H1 (cell line): ENCODE results near the gene C20orf144. TPM values are rescaled to one million over a fixed set of nuclear protein-coding genes. Genes with fewer than 3 reads are reported as not detected.

Experiments
- CTCF ChIA-PET: fragments of 300-600 bp; sonication (Branson Sonifier 250); formaldehyde crosslinking; loops from one replicate; lab custom pipeline; 2021; ENCODE audit not compliant: partially characterized antibody; lab: Charles Lee
- POLR2A ChIA-PET: fragments of 300-600 bp; sonication (Branson Sonifier 250); formaldehyde crosslinking; loops from one replicate; lab custom pipeline; 2021; ENCODE audit warnings: inconsistent platforms; ENCODE audit not compliant: partially characterized antibody; lab: Charles Lee
- DNase-seq, 2 experiments: peaks; one replicate each; pipeline versions ENCODE4 v3.0.0 to v3.0.0-alpha.2; 2010 to 2022; ENCODE audit warnings: low spot score in 2 of 2, low read depth in 1 of 2, mixed read lengths in 1 of 2
- FAIRE-seq: peaks from 2 replicates; lab custom pipeline; 2011; peaks lifted over from hg19 to GRCh38; lab: Jason Lieb, UNC
- H2AFZ ChIP-seq: 2 replicates; pipeline ENCODE4 v1.8.1; 2012; ENCODE audit warnings: low read length, inconsistent platforms
- H2AK5ac ChIP-seq: 2 replicates; pipeline ENCODE4 v1.6.1; 2013; ENCODE audit warnings: low read depth, low read length
- H2BK120ac ChIP-seq: replicated peaks from 2 replicates; pipeline ENCODE3; 2013; ENCODE audit warnings: low read depth, low read length, inconsistent platforms
- H2BK12ac ChIP-seq: 2 replicates; pipeline ENCODE4 v1.6.1; 2013; ENCODE audit warnings: low read depth, low read length
- H2BK15ac ChIP-seq: 2 replicates; pipeline ENCODE4 v1.6.1; 2013; ENCODE audit warnings: low read length
- H2BK20ac ChIP-seq: 2 replicates; pipeline ENCODE4 v1.6.1; 2013; ENCODE audit warnings: low read length
- H2BK5ac ChIP-seq: 2 replicates; pipeline ENCODE4 v1.6.1; 2013; ENCODE audit warnings: low read depth, low read length
- H3K14ac ChIP-seq: 2 replicates; pipeline ENCODE4 v1.6.1; 2013; ENCODE audit warnings: inconsistent platforms; ENCODE audit not compliant: insufficient read length
- H3K18ac ChIP-seq: 2 replicates; pipeline ENCODE4 v1.6.1; 2013; ENCODE audit warnings: low read length; ENCODE audit errors: extremely low read depth
- H3K23ac ChIP-seq: 2 replicates; pipeline ENCODE4 v1.6.1; 2013; ENCODE audit warnings: inconsistent platforms; ENCODE audit not compliant: insufficient read length
- H3K23me2 ChIP-seq: 2 replicates; pipeline ENCODE4 v1.6.1; 2013; ENCODE audit warnings: low read depth, low read length
- H3K27ac ChIP-seq: 2 replicates; pipeline ENCODE4 v1.6.1; 2011; ENCODE audit warnings: low read depth, low read length, inconsistent platforms
- H3K27me3 ChIP-seq, 4 experiments: replicated peaks in 1 of 4; 1 replicate in 1 of 4; 2 replicates in 3 of 4; pipeline versions ENCODE4 v1.6.1 to v1.8.1; 2011 to 2013; ENCODE audit warnings: low read length in 3 of 4, mild to moderate bottlenecking in 3 of 4, inconsistent platforms in 2 of 4, mixed read lengths in 2 of 4, moderate library complexity in 1 of 4; ENCODE audit not compliant: control insufficient read depth in 3 of 4, insufficient read depth in 3 of 4; ENCODE audit errors: extremely low read depth in 1 of 4
- H3K36me3 ChIP-seq, 4 experiments: 2 replicates each; pipeline versions ENCODE4 v1.6.1 to v1.8.1; 2011 to 2013; ENCODE audit warnings: mild to moderate bottlenecking in 4 of 4, low read length in 3 of 4, moderate library complexity in 2 of 4, control low read depth in 1 of 4, inconsistent platforms in 1 of 4; ENCODE audit not compliant: insufficient read depth in 4 of 4, control insufficient read depth in 2 of 4
- H3K4ac ChIP-seq: replicated peaks from 2 replicates; pipeline ENCODE3; 2013; ENCODE audit warnings: low read length, low read depth, mixed read lengths, inconsistent platforms; ENCODE audit not compliant: insufficient read length
- H3K4me1 ChIP-seq, 4 experiments: replicated peaks in 1 of 4; 1 replicate in 1 of 4; 2 replicates in 3 of 4; pipeline versions ENCODE4 v1.6.1 to v1.8.1; 2011 to 2013; ENCODE audit warnings: low read length in 3 of 4, inconsistent platforms in 2 of 4, mixed read lengths in 1 of 4; ENCODE audit not compliant: insufficient read depth in 4 of 4, control insufficient read depth in 3 of 4
- H3K4me2 ChIP-seq, 2 experiments: 2 replicates each; pipeline versions ENCODE4 v1.6.1 to v1.8.1; 2011 to 2013; ENCODE audit warnings: low read depth in 2 of 2, low read length in 2 of 2, control low read depth in 1 of 2, inconsistent platforms in 1 of 2, mild to moderate bottlenecking in 1 of 2; ENCODE audit not compliant: insufficient read depth in 1 of 2
- H3K4me3 ChIP-seq, 4 experiments: fragments of 200-600, 300-600 bp in 1 of 4; sonication (generic), shearing (Covaris generic), sonication (Bioruptor Twin) in 1 of 4; 2 replicates each; pipeline versions ENCODE4 v1.5.1 to v1.8.1; 2011 to 2016; ENCODE audit warnings: low read length in 4 of 4, low read depth in 3 of 4, control low read depth in 2 of 4, inconsistent platforms in 2 of 4, mild to moderate bottlenecking in 2 of 4, mixed read lengths in 1 of 4, moderate library complexity in 1 of 4; ENCODE audit not compliant: insufficient read depth in 2 of 4; ENCODE audit errors: extremely low read depth in 1 of 4
- H3K56ac ChIP-seq: replicated peaks from 2 replicates; pipeline ENCODE3; 2013; ENCODE audit warnings: low read depth, mild to moderate bottlenecking, mixed read lengths, low read length, inconsistent platforms; ENCODE audit not compliant: insufficient read length
- H3K79me1 ChIP-seq: 2 replicates; pipeline ENCODE4 v1.6.1; 2013; ENCODE audit warnings: low read depth, low read length, control low read depth
- H3K79me2 ChIP-seq, 2 experiments: 2 replicates each; pipeline versions ENCODE4 v1.6.1 to v1.8.1; 2012 to 2013; ENCODE audit warnings: low read length in 2 of 2, mild to moderate bottlenecking in 2 of 2, inconsistent platforms in 1 of 2; ENCODE audit not compliant: insufficient read depth in 2 of 2, control insufficient read depth in 1 of 2
- H3K9ac ChIP-seq, 4 experiments: replicated peaks in 1 of 4; 1 replicate in 1 of 4; 2 replicates in 3 of 4; pipeline versions ENCODE4 v1.6.1 to v1.8.1; 2011 to 2013; ENCODE audit warnings: low read depth in 3 of 4, low read length in 3 of 4, control low read depth in 2 of 4, mild to moderate bottlenecking in 2 of 4, moderate library complexity in 2 of 4, inconsistent platforms in 1 of 4; ENCODE audit errors: extremely low read depth in 1 of 4
- H3K9me3 ChIP-seq, 2 experiments: 2 replicates each; pipeline versions ENCODE4 v1.6.1 to v1.8.1; 2012 to 2013; ENCODE audit warnings: mild to moderate bottlenecking in 2 of 2, moderate library complexity in 2 of 2, control low read depth in 1 of 2, inconsistent platforms in 1 of 2, low read depth in 1 of 2, low read length in 1 of 2, mixed read lengths in 1 of 2; ENCODE audit not compliant: insufficient read depth in 2 of 2
- H4K20me1 ChIP-seq, 2 experiments: replicated peaks in 1 of 2; 2 replicates each; pipeline versions ENCODE3 to v1.8.1; 2011 to 2013; ENCODE audit warnings: inconsistent platforms in 2 of 2, low read length in 2 of 2, mild to moderate bottlenecking in 1 of 2; ENCODE audit not compliant: insufficient read depth in 2 of 2, control insufficient read depth in 1 of 2
- H4K5ac ChIP-seq: 2 replicates; pipeline ENCODE4 v1.6.1; 2013; ENCODE audit warnings: low read length, low read depth, mixed read lengths, inconsistent platforms; ENCODE audit not compliant: insufficient read length
- H4K8ac ChIP-seq: 2 replicates; pipeline ENCODE4 v1.8.0; 2013; ENCODE audit warnings: mild to moderate bottlenecking, moderate library complexity, low read length, inconsistent platforms; ENCODE audit not compliant: insufficient read depth; ENCODE audit errors: extremely low read depth
- H4K91ac ChIP-seq: replicated peaks from 2 replicates; pipeline ENCODE3; 2013; ENCODE audit warnings: low read length, mixed read lengths, inconsistent platforms; ENCODE audit not compliant: insufficient read length
- CBX5 ChIP-seq: fragments of 300-800, 300-1000 bp; sonication (generic); IDR thresholded peaks from 2 replicates; pipeline ENCODE4 v1.7.1; 2016; ENCODE audit warnings: antibody characterized with exemption, low read length, low read depth
- CHD1 ChIP-seq: IDR thresholded peaks from 2 replicates; pipeline ENCODE4 v1.6.1; 2012; ENCODE audit warnings: low read depth, low read length, improper control_type of control experiment
- CTBP2 ChIP-seq: IDR thresholded peaks from 2 replicates; pipeline ENCODE4 v1.7.0; 2011; ENCODE audit warnings: borderline replicate concordance, mild to moderate bottlenecking, moderate library complexity, mixed read lengths, low read length; ENCODE audit not compliant: insufficient read depth, insufficient read length
- POU5F1 ChIP-seq: IDR thresholded peaks from 2 replicates; pipeline ENCODE4 v1.6.1; 2011; ENCODE audit warnings: low read depth, mild to moderate bottlenecking, low read length, moderate library complexity
- RBBP5 ChIP-seq: IDR thresholded peaks from 2 replicates; pipeline ENCODE4 v1.7.1; 2012; ENCODE audit warnings: low read depth, mild to moderate bottlenecking, inconsistent platforms, low read length, moderate library complexity, borderline replicate concordance
- RXRA ChIP-seq: IDR thresholded peaks from 2 replicates; pipeline ENCODE4 v1.6.1; 2011; ENCODE audit warnings: low read depth, mild to moderate bottlenecking, low read length, moderate library complexity; ENCODE audit not compliant: insufficient read depth
- SIRT6 ChIP-seq: IDR thresholded peaks from one replicate; pipeline ENCODE4 v1.7.1; 2012; ENCODE audit warnings: low read length, inconsistent platforms
- SIX5 ChIP-seq: IDR thresholded peaks from 2 replicates; pipeline ENCODE4 v1.6.1; 2011; ENCODE audit warnings: mild to moderate bottlenecking, low read depth, low read length
- SRF ChIP-seq: IDR thresholded peaks from 2 replicates; pipeline ENCODE4 v1.6.1; 2011; ENCODE audit warnings: mild to moderate bottlenecking, low read depth, low read length, moderate library complexity
- TAF7 ChIP-seq: optimal IDR thresholded peaks from 2 replicates; pipeline ENCODE3; 2011; ENCODE audit warnings: low read depth, mild to moderate bottlenecking, inconsistent platforms, low read length, moderate library complexity, borderline replicate concordance
- WGBS, 2 experiments: shearing (Covaris generic) in 1 of 2; methylation state at CpG; one replicate each; pipeline versions ENCODE4 v1.1.6 to v1.1.7; 2013 to 2015; ENCODE audit warnings: low lambda C conversion rate in 2 of 2, mixed read lengths in 2 of 2, inconsistent platforms in 1 of 2, low coverage in 1 of 2, missing lambda C conversion rate in 1 of 2; ENCODE audit not compliant: insufficient replicate concordance in 2 of 2, insufficient coverage in 1 of 2, insufficient read length in 1 of 2; ENCODE audit errors: extremely low coverage in 1 of 2, missing lambda C conversion rate in 1 of 2; 5-methylcytosine and 5-hydroxymethylcytosine counted together
- polyA plus RNA-seq, 7 experiments: library from polyadenylated mRNA; depleted of rRNA in 3 of 7; stranded (reverse) in 5 of 7; unstranded in 2 of 7; fragments of >200 nt in 5 of 7; fragments of 200-250 nt in 2 of 7; gene quantifications; 1 replicate in 5 of 7; 2 replicates in 1 of 7; 4 replicates in 1 of 7; pipeline versions ENCODE4 v1.2.1 to v1.2.3, GENCODE V29; 2011 to 2013; ENCODE audit warnings: missing spikeins in 2 of 7, mixed read lengths in 2 of 7
- total RNA-seq: library from RNA; stranded (reverse); fragmentation: NEBNext Ultra II Directional; extraction: Animal tissue kit (Norgen Biotek cat#: 25700); gene quantifications from 2 replicates; pipeline ENCODE4 v1.2.1, GENCODE V29; 2021
- TF ChIP-seq, protein P1 (sequence below): IDR thresholded peaks from 2 replicates; pipeline ENCODE4 v1.6.1; 2012; ENCODE audit warnings: inconsistent platforms

Gene C20orf144
- total and polyA plus RNA-seq, 2 of the 8 experiments (the other 6 are each of a cell fraction or from before 2014, with no cell fraction given), result 0.21 to 0.24 TPM

DNA sequence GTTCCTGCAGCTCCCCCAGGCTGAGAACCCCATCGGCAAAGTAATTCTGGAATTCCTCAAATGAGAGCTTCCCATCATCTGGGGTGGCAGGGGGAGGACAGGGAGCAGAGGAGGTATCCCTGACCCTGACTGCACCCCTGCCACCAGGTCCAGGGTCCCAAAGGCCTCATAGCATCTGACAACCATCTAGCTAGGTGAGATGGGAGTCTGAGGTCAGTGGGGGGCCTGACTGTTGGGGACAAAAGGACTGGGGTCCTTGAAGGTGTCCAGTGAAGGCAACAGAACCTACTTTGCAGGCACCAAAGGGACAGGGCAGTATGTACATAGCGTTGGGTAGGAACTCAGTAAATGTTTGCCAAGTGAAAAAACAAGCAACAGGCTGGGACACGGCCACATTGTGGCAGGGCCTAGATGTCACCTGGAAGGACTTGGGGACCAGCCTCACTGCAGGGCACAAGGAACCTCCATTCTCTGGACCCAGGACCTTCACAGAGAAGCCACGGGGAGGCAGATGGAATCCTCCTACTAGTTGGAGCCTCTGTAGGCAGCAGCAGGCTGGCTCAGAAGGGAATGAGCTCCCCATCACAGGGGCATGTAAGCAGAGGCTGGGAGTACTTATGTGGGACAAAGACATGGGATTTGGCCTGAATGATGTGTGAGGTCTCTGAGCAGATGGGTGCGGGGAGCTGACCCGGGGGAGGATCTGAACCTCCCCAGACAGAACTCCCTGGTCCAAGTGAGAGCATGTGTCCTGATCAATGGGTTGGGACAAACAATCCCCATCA is 8.8 kb downstream of the C20orf144 start:
- H3K27ac ChIP-seq, result no peak overlapping the region
- H2AFZ ChIP-seq, result no peak overlapping the region
- POLR2A ChIA-PET, result interaction anchor here (0.5 to 17.9 kb wide), 4 partner anchors 8 to 37 kb away, joined by 3 to 245 read pairs (median 4); partner anchors contain the start of genes C20orf144 and NECAB3
- TF ChIP-seq RXRA (no peak), CTBP2 (no peak), POU5F1 (no peak), SIX5 (no peak), SIRT6 (no peak), CBX5 (no peak), RBBP5 (no peak), SRF (no peak), CHD1 (no peak), TAF7 (no peak)
- TF ChIP-seq, protein P1, sequence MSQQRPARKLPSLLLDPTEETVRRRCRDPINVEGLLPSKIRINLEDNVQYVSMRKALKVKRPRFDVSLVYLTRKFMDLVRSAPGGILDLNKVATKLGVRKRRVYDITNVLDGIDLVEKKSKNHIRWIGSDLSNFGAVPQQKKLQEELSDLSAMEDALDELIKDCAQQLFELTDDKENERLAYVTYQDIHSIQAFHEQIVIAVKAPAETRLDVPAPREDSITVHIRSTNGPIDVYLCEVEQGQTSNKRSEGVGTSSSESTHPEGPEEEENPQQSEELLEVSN, result no peak

More for the DNA sequence above, 8.8 kb downstream of the C20orf144 start:
- H3K79me2 ChIP-seq, result no peaks in the 10 kb centered on the region
- no peak overlapping the region for H2BK12ac ChIP-seq
- H4K5ac ChIP-seq, result no peak overlapping the region
- H3K4me1 ChIP-seq, result peaks cover 0 to 32% (median 15%) of the 10 kb centered on the region in 4 experiments; a peak in 5 of 7 replicates
- no peak overlapping the region for H3K14ac ChIP-seq
- FAIRE-seq (no peak), DNase-seq (no peak)
- H2BK5ac ChIP-seq, result no peak overlapping the region
- H2BK20ac ChIP-seq, result no peak overlapping the region
- H4K20me1 ChIP-seq, result peaks cover 0 to 21% of the 10 kb centered on the region in 2 experiments
- no peak overlapping the region for H3K4me2 ChIP-seq
- no peak overlapping the region for H3K18ac ChIP-seq
- H3K4me3 ChIP-seq, result no peak overlapping the region
- peaks cover 0 to 7% (median 3%) of the 10 kb centered on the region in 4 experiments; a peak in 3 of 7 replicates for H3K27me3 ChIP-seq
- H2BK15ac ChIP-seq, result no peak overlapping the region
- WGBS, 2 experiments, result 89% methylated on average over 6 of the region's 6 CpGs; no CpG with 5 or more reads in 1 of the 2 experiments
- H2AK5ac ChIP-seq, result no peak overlapping the region
- H4K91ac ChIP-seq, result no peak overlapping the region
- H3K56ac ChIP-seq, result no peak overlapping the region
- no peak overlapping the region for H3K4ac ChIP-seq
- H3K79me1 ChIP-seq, result no peaks in the 10 kb centered on the region; the same call in 1 of the 2 replicates
- no peak overlapping the region; the same call in 1 of the 2 replicates for H4K8ac ChIP-seq
- H3K9me3 ChIP-seq, result peaks cover 0 to 5% of the 10 kb centered on the region in 2 experiments; a peak in 1 of 4 replicates
- CTCF ChIA-PET, result interaction anchor here (0.7 to 1.6 kb wide), 5 partner anchors 8 to 270 kb away, joined by 3 to 5 read pairs (median 3); partner anchors contain the start of gene CDK5RAP1
- H3K9ac ChIP-seq, result no peak overlapping the region
- H3K23ac ChIP-seq, result no peak overlapping the region
- peaks cover 28% of the 10 kb centered on the region for H3K23me2 ChIP-seq
- H2BK120ac ChIP-seq, result no peak overlapping the region
- H3K36me3 ChIP-seq, result peaks cover 2 to 10% (median 6%) of the 10 kb centered on the region in 4 experiments; a peak in 5 of 8 replicates
